Gastroesophageal sphincter (tissue), 4 donors: ENCODE data around the gene PDAP1. TPM values are rescaled to one million over a fixed set of nuclear protein-coding genes. Genes with fewer than 3 reads are reported as not detected.

Source experiments
- ATAC-seq: fragments of 150-250 bp; one replicate; pipeline ENCODE4 v1.9.1; 2016; ENCODE audit warnings: mild to moderate bottlenecking, moderate library complexity
- H3K27ac ChIP-seq, 4 donors: fragments of 200-600 bp; sonication (generic) in 3 of 4; 1 replicate in 3 of 4; 2 replicates in 1 of 4; pipeline ENCODE4 v1.5.1; 2016 to 2019
- H3K27me3 ChIP-seq: fragments of 200-600 bp; sonication (generic); one replicate; pipeline ENCODE4 v1.5.1; 2019
- H3K36me3 ChIP-seq, 2 donors: fragments of 200-600 bp; sonication (generic); one replicate each; pipeline ENCODE4 v1.5.1; 2019; ENCODE audit warnings: control low read depth in 1 of 2
- H3K4me1 ChIP-seq, 3 donors: fragments of 200-600 bp; sonication (generic); 1 replicate in 2 of 3; 2 replicates in 1 of 3; pipeline ENCODE4 v1.5.1; 2016 to 2019; ENCODE audit warnings: control low read depth in 2 of 3
- H3K4me3 ChIP-seq, 2 donors: fragments of 200-600 bp; sonication (generic); one replicate each; pipeline ENCODE4 v1.5.1; 2019; ENCODE audit warnings: mild to moderate bottlenecking in 1 of 2, moderate library complexity in 1 of 2
- H3K9me3 ChIP-seq, 3 donors: fragments of 200-600 bp; sonication (generic); one replicate each; pipeline ENCODE4 v1.5.1; 2017 to 2019; ENCODE audit warnings: control low read depth in 2 of 3
- CTCF ChIP-seq, 4 experiments: fragments of 200-600 bp in 2 of 4; fragments of 450-650 bp in 2 of 4; sonication (generic) in 1 of 4; IDR thresholded peaks; one replicate each; pipeline ENCODE4 v1.5.1; 2017 to 2019; ENCODE audit warnings: antibody characterized with exemption in 4 of 4, mild to moderate bottlenecking in 2 of 4, moderate library complexity in 2 of 4
- EP300 ChIP-seq: sonication (generic); formaldehyde crosslinking; IDR thresholded peaks from one replicate; pipeline ENCODE4 v1.6.1; 2017; ENCODE audit warnings: antibody characterized with exemption, mild to moderate bottlenecking
- POLR2A ChIP-seq, 2 donors: fragments of 450-650 bp; IDR thresholded peaks; one replicate each; pipeline ENCODE4 v1.6.1; 2017; ENCODE audit warnings: antibody characterized with exemption in 2 of 2, mild to moderate bottlenecking in 2 of 2, moderate library complexity in 1 of 2
- POLR2AphosphoS5 ChIP-seq: sonication (generic); formaldehyde crosslinking; IDR thresholded peaks from one replicate; pipeline ENCODE4 v1.6.1; 2017; ENCODE audit warnings: antibody characterized with exemption
- WGBS, 2 donors: methylation state at CpG; one replicate each; pipeline ENCODE4 v1.1.5; 2018; ENCODE audit warnings: low coverage in 1 of 2; 5-methylcytosine and 5-hydroxymethylcytosine counted together
- total RNA-seq, 4 donors: library from RNA; depleted of rRNA; stranded (reverse); fragments of >200 nt; gene quantifications; one replicate each; pipeline ENCODE4 v1.1.0, GENCODE V29; 2016

Gene PDAP1
- total RNA-seq, 4 donors from 2014 or later: 91.7 to 155 (median 123) TPM

- Histone ChIP-seq H3K4me1 (peaks cover 0 to 13% (median 2%) of the 10 kb centered on the region in 3 donors), H3K9me3 (no peaks in the 10 kb centered on the region), H3K4me3 (no peak overlapping the region), H3K27me3 (no peaks in the 10 kb centered on the region), H3K27ac (no peak overlapping the region), H3K36me3 (peaks cover 0 to 100% of the 10 kb centered on the region in 2 donors)
- WGBS, 2 donors: 50 to 55% methylated on average over 2 of the region's 9 CpGs
- ATAC-seq: no peak
- TF ChIP-seq EP300 (no peak), CTCF (IDR thresholded peaks at IDR 0.05) (no peak), POLR2A (IDR thresholded peaks at IDR 0.05) (no peak), POLR2AphosphoS5 (no peak)
Observed at GRCh38 chr7:99455874-99456273, 47.5 kb upstream of the PDAP1 start.

DNA sequence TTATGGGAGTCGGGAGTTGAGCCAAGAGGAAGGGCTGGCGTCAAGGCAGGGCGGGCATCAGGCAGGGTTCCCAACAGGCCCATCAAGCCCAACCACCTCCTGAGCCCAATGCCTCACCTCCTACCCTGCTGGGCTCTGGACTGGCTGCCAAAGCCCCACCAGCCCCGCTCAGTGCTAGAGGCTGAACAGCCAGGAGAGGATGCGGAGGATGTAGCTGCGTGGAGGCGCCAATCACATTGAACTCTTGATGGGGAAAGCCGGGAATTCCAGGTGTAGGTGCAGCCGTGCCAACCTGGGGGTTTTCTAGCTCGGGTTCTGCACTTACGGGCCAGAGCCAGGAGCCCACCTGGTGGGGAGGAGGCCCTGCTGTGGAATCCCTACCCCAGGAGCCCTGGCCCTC is 44.7 kb upstream of the PDAP1 start:
- no peak for TF ChIP-seq EP300
- TF ChIP-seq POLR2A (IDR thresholded peaks at IDR 0.05): no peak
- no peak for TF ChIP-seq POLR2AphosphoS5
- TF ChIP-seq CTCF (IDR thresholded peaks at IDR 0.05): no peak
- ATAC-seq: no peak
- Histone ChIP-seq H3K27ac (no peak overlapping the region), H3K4me3 (no peak overlapping the region), H3K4me1 (no peaks in the 10 kb centered on the region), H3K9me3 (no peaks in the 10 kb centered on the region), H3K27me3 (no peaks in the 10 kb centered on the region), H3K36me3 (peaks cover 0 to 100% of the 10 kb centered on the region in 2 donors)
- no CpG with 5 or more reads among the region's 11 CpGs for WGBS, 2 donors

DNA sequence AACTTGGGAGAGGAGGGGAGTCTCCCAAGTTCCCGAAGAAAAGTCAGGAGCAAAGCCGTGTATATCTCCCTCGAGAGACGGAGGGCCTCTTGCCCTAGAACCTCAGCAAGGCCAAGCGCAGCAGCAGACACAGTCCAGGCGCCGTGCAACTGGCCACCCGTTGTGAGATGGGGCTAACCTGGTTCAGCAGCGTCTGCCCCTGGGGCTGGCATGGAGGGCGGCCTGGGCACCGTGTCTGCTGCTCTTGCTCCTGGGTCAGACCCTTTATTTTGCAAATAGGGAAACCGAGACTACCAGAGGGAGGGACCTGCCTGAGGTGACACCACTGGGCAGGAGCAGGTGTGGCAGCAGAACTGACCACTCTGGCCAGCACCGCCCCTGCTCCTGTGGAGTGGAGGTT is 44.1 kb upstream of the PDAP1 start:
- TF ChIP-seq CTCF (IDR thresholded peaks at IDR 0.05): no peak
- no peak for TF ChIP-seq EP300
- TF ChIP-seq POLR2A (IDR thresholded peaks at IDR 0.05): no peak
- TF ChIP-seq POLR2AphosphoS5: no peak
- Histone ChIP-seq H3K27ac (no peak overlapping the region), H3K36me3 (peaks cover 0 to 100% of the 10 kb centered on the region in 2 donors)

DNA sequence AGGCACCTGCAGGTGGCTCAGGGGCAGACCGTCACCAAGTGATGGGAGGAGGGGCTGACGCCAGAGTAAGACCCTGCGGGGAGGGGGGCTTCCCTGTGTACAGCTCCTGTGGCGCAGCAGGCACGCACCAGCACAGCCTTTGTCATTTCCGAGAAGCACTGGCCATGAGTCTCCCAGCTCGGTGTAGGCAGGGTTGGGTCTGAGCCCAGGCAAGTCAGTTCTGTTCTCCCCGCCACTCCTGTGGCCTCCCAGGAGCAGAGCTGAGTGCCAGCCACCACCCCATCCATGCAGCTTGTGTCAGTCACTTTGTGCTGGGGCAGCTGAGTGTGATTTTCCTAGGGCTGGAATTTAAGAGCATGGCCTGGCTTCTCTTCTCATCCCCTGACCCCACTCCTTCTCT is 43.5 kb upstream of the PDAP1 start:
- no CpG with 5 or more reads among the region's 8 CpGs for WGBS, 2 donors
- Histone ChIP-seq H3K27me3 (no peaks in the 10 kb centered on the region), H3K9me3 (no peaks in the 10 kb centered on the region), H3K4me1 (no peaks in the 10 kb centered on the region), H3K36me3 (peaks cover 0 to 100% of the 10 kb centered on the region in 2 donors), H3K27ac (no peak overlapping the region), H3K4me3 (no peak overlapping the region)
- TF ChIP-seq EP300 (no peak), POLR2A (IDR thresholded peaks at IDR 0.05) (no peak), POLR2AphosphoS5 (no peak), CTCF (IDR thresholded peaks at IDR 0.05) (no peak)
- ATAC-seq: no peak

More for the DNA sequence above, 44.1 kb upstream of the PDAP1 start:
- WGBS, 2 donors: no CpG with 5 or more reads among the region's 13 CpGs
- Histone ChIP-seq H3K4me1 (no peaks in the 10 kb centered on the region), H3K4me3 (no peak overlapping the region), H3K9me3 (no peaks in the 10 kb centered on the region), H3K27me3 (no peaks in the 10 kb centered on the region)
- no peak for ATAC-seq

GRCh38 chr7:99449326-99449725 is 40.9 kb upstream of the PDAP1 start:
- H3K27me3 ChIP-seq: no peaks in the 10 kb centered on the region
- H3K36me3 ChIP-seq: peaks cover 0 to 99% of the 10 kb centered on the region in 2 donors
- H3K9me3 ChIP-seq: no peaks in the 10 kb centered on the region
- no peak overlapping the region for H3K27ac ChIP-seq
- 100% methylated on average over 1 of the region's 5 CpGs for WGBS, 2 donors
- H3K4me3 ChIP-seq: no peak overlapping the region
- no peak for ATAC-seq
- H3K4me1 ChIP-seq: no peaks in the 10 kb centered on the region
- TF ChIP-seq POLR2A (IDR thresholded peaks at IDR 0.05): no peak
- TF ChIP-seq CTCF (IDR thresholded peaks at IDR 0.05): no peak
- no peak for TF ChIP-seq EP300
- no peak for TF ChIP-seq POLR2AphosphoS5
